NCI-H1930 (cell line): Measurements from ENCODE around the gene CCDC85C.

Experiments used
- DNase-seq, 2 experiments: peaks; one replicate each; lab custom pipeline; 2025; lab: John Stamatoyannopoulos, UW

CCDC85C gene

DNA sequence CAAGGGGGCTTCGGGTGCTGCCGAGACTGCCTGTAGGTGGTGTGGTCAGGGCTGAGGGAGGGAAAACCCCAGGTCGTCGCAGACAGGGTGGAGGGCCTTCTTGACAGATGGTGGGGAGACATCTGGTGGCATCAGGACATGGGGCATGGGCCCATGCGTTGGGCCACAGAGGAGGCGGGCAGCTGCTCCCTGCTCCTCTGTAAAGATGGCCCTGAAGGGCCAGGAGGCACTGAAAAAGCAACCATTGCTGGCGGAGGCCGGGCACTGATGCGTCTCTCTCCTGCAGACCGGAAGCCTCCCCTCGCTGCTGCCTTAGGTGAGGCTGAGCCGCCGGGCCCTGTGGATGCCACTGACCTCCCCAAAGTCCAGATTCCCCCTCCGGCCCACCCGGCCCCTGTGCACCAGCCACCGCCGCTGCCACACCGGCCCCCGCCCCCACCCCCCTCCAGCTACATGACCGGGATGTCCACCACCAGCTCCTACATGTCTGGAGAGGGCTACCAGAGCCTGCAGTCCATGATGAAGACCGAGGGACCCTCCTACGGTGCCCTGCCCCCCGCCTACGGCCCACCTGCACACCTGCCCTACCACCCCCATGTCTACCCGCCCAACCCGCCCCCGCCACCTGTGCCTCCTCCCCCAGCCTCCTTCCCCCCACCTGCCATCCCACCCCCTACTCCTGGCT is 94.0 kb downstream of the CCDC85C start:
- DNase-seq: no peak

DNA sequence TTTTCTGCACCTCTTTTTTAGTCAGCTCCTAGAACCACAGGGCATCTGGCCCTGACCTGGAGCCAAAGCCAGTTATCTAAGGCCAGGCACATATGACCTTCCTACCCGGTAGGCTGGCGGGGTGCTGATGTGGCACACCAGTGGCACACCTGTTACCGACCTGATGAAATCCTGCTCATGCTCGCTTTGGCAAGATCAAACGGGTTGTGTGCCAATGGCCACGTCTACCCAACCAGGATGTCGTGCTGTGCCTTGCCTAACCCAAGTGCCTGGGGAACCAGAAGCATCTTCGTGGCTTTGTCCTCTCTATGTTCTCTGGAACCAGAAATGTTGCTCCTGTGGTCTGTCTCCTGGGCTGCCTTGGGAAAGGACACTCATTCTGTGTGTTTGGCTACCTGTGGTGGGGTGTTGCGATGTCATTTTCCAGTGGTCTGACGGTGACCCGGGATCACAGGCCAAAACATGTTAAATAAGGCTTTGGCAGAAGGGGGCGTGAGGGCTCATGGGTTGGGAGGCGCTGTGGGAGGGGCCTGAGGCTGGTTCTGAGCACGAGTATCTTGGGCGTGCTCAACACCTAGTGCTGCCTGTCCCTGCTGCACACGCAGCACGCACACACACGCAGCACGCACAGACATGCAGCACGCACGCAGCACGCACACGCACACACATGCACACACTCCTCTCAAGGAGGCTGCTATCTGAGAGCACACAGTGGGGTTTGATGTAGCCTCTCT is 94.9 kb downstream of the CCDC85C start:
- DNase-seq: no peak

DNA sequence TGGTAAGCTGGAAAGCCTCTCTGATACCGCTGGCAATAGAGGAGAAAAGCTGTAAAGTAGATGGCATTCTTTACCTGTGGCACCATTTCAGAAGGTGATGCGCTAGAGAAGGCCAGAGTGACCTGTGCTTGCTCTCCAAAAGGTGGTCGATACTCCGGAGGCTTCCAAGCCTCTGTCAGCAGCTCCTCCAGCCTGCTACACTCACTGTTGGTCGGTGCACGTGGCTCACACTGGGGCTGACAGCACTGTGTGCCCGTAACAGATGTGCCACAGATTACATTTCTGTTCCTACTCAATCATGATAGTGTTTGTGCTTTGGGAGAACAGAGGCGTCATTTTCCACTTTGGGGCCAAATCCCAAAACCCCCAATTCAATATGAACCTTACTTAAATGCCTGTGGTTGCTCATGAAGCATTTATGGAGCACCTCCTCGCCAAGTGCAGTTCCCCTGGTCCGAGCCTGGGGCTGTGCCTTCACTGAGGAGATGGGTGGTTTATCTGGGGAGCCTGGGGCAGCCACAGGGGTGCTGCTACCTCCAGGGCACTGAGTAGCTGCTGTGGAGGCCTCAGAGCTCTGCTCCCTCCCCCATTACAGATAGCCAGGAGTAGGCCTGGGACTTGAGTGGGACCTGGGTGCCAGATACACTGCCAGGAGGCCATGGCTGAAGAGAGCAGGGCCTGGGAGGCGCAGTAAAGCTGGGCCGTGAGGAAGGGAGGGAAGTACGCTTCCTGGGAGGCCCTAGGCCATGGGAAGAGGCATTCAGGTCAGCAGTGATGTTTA is 96.0 kb downstream of the CCDC85C start:
- no peak for DNase-seq

DNA sequence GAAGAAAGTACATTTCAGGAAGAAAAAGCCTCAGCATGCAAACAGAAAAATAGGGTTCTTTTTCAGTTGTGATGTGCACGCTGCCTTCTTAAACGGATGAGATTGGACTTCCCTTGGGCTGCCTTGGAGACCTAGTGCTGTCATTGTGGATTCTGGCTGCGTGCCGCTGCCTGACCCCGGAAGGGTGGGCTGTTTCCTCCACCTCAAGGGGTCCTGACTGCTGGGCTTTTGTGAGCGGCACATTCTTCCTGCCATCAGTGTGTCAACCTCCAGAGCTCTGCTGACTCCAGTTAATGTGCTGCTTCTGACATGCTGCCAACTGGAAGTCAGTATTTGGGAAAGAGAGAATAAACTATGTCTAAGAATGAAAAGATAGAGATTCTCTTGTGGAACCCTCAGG is 97.7 kb downstream of the CCDC85C start:
- DNase-seq: no peak

DNA sequence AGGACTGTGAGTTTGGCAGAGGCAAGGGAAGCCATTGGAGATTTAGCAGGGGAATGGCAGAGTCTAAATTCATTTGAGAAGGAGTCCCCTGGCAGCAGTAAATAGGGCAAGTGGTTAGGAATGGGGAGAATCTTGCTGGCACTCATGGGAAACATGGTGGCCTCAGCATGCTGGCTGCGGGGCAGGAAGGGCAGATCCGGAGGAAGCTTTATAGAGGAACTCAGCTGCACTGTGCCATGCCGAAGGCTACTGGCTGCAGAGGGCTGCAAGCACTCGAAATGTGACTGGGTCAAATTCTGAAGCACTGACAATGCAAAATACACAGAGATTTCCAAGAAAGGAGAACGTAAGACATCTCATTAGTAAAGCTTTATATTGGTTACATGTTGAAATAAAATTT is 98.9 kb downstream of the CCDC85C start:
- no peak for DNase-seq

DNA sequence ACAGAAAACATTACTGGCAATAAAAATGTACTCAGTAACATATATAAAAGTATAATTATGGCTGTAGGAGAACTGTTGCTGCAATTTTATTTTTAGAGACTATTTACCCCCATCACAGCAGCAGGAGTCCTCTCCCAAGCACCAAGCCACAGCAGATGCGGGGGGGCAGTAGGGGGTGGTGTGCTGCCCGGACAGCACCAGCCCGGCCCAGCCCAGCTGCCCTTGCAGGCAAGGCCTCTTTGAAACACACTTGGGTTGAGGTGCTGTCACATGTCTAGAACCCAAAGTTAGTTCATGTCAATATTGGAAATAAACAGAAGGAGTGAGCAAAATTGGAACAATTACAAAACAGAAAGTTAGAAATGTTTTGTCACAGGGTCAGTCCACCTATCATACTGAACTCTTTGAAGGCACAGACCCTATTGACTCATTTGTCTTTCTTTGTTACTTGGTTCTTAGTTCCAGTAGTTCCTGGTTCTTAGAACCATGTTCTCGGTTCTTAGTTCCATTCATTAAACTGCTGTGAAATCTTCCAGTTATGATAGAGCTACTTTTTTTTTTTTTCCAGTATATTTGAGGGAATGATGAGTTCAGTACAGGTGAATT is 100.1 kb downstream of the CCDC85C start:
- no peak for DNase-seq

DNA sequence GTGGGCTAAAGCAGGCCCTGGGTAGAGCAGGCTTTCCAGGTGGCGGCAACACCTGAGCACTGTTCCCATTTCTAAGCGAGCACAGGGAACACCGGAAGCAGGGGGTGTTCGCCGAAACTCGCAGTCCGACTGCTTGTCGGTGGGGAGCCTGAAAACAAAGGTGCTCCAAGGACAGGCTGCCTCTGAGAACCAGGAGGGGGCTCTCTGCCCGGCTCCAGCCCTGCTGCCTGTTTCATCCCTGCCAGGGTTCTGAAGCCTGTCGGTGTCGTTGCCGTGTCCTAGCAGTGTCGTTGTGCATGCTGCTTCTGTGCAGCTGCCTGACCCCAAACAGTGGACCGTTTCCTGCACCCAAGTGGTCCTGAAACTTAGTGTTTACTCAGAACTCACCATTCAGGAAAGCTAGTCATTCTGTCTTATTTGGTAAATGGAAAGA is 101.0 kb downstream of the CCDC85C start:
- DNase-seq: no peak

DNA sequence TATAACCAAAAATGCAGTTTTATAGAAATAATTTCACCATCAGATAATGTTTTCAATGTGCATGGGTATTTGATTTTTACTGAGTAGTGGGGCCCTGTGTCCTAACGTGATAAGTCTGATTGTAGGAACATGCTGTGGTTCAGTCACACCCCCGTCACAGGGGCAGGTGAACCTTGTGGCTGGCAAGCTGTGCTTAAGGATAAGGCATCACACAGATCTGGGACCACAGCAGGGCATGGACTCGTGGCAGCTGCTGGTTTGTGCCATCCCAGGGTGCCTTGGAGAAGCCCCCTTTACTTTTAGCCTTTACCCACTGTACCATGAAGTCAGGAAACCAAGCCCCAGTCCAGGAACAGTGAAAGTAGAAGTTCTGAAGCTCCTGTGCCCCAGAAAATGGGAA is 106.1 kb downstream of the CCDC85C start:
- no peak for DNase-seq

DNA sequence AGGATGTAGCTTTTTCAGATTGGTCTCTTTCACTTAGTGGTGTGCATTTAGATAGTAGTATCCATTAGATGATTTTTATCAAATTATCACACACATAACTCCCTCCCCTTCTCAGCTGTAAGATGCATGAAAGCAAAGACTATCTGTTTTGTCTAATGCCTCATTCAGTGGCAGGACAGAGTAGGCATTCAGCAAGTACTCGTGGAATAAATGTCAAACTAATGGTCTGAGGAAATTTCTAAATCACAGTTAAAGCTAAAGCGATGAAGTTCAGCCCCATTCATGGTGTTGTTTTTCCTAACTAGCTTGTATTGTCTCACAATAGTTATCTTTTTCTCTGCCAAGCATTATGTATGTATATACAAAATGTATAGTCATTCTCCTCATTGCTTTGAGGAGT is 106.7 kb downstream of the CCDC85C start:
- no peak for DNase-seq

DNA sequence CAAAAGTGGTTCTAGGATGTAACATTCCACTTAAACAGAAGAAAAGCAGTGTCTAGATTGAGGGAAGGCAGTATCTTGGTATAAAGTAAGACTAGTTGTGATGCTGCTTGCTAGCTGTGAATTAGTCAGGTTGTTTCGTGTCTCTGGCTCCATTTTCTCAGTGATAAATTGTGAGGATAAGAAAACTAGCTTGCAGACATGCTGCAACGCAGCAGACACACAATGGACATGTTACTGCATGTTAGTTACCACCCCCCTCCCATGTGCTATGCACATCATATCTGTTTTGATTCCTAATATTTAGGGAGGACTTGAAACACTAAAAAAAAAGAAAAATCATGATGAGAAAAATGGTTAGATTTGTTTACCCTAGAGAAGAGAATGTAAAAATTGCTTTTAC is 119.9 kb downstream of the CCDC85C start:
- no peak for DNase-seq

DNA sequence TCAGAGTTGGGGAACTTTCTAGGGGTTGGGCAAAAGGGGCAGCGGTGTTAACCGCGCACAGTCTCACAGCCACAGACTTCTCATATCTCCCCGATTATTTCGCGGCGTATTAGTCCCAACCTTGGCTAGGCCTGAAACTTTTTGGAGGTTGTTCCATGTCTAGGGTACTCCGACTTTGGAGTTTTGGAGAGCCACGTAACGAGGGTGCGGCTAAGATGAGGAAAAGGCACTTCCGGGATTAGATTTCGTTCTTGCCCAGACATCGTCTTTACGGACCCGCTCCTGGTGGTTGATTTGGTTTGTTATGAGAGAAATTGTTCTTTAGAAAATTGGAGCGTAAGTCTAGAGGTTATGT is 122.3 kb downstream of the CCDC85C start:
- DNase-seq: no peak

DNA sequence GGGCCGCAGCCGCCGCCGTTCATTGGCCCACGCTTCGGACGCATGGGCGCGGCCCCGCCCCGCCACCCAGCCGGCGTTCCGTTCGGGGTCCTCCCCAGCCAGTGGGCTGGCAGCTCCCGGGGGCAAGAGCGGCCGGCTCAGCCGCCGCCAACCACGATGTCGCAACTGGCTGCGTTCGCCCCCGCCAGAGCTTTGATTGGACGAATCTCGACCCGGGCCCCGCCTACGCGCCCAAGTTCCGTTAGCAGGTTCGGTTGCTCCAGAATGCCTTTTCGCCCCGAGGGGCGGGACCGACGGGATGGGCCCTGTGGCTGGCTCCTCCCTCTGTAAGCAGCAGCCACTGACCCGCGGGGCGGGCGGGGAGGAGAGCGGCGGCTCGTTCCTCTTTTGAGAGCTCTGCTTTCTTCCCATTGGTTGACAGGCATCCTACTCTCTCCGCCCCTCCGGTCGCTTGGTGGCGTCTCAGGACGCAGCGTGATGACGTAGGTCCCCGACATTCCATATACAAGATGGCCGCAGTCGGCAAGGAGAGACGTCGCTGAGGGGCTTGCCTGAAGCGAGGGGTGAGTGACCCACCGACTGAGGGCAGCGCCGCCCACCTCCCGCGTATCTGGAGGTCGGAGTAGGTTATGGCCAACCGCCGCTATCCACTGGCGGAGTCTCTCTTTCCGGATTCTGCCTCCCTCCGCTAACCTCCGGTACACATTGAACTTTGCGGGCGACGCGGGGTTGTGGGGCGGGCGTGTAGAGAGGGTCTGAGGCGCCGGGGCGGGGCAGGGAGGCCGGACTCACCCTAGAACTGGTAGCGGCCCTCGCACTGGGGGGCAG is 122.9 kb downstream of the CCDC85C start, which contains the start of gene CCNK:
Gene CCNK (plus strand): TSS at position 493 of the 828 bp plus-strand sequence. CDS start 11,269 bp downstream, outside the sequence.
- DNase-seq: peak; percentile 98 to 99

DNA sequence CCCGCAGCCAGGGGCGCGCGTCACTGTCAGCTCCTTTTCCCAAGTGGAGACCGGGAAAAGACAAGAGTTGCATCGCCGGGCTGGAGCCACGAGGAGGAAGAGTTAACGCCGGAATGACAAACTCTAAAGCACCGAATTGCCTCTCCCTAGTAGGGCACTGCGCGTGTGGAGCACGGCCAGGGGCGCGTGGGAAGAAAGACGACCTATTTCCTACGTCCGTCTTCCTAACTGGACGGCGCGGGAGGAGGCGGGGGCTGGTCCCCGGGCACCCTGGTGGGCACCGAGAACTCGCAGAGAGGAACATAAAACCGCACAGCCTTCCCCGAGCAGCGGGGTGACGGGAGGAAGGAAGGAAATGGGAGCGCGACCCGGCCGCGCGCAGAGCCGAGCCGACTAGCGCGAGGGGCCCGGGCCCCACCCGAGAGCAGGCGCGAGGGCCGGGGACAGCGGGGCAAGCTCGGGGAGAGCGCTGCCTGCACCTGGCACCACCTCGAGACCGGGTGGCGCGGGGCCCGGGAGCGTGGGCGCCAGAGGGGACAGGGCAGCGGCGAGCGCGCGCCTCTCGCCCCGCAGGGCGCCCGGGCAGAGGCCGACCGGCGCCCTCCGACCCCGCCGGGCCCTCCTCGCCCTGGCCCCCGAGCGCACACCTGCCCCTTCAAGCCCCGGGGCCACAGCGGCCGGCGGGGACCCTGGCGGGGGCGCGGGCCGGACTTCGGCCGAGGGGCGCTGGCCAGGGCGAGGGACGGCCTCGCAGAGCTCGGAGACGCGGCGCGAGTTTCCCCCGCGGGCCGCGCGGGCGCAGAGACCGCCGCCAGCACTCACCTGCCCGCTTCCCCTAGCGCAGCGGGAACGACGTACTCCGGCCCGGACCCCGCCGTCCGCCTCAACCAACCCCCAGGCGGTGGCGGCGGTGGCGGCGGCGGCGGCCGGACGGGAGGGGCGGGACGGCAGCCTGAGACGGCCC is 123.8 kb downstream of the CCDC85C start, which contains the start of gene SETD3:
Gene SETD3 (minus strand): TSS at position 954 of the 964 bp plus-strand sequence. CDS start 15,054 bp downstream, outside the sequence.
- no peak for DNase-seq

DNA sequence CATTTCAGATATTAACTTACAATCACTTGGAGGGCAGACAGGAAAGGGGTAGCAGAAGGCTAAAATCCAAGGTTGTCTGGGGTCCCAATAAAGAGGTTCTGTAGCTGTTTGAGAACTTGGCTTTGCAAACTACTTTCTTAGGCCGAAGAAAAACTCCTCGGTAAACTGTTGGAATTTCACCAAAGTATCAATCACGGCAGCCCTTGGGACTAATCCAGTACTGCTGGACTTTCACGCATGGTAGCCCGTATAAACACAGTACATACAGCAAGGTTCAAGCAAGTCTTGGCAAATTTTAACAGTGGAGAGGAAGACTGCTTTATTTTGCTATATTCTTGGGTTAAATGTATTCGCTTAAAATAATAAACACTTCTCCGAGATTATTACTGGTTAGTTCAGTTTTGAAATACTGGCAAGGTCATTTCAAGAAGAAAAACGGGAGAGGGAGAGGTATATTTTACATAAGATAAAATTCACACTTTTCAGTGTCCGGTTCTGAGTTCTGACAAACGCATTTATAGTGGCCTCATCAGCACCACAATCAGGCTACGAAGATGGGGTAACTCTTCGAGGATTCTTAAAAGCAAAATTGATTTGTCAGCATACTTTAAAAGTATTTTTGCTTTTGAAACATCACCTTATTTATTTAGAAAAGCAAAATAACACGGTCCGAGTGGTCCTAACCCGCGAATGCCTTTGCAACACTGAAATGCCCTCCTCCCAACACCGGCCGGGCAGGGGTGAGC is 124.7 kb downstream of the CCDC85C start:
- no peak for DNase-seq

DNA sequence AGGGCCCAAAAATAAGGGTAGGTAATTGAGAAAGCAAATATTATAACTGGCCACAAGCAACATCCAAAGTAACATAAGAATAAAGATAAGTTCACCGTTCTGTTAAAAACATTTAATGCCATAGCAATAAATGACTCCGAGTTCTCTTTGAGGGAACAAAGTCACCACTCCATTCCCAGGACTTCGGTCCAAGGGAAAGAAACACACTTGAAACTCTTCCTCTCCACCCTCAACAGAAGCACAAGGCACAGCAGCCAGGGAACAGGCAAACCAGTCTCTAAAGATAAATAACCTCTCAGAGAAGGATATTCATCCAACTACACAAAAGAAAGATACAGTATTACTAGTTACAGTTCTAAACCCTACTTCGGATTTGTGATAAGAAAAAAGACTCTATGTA is 125.9 kb downstream of the CCDC85C start:
- no peak for DNase-seq

DNA sequence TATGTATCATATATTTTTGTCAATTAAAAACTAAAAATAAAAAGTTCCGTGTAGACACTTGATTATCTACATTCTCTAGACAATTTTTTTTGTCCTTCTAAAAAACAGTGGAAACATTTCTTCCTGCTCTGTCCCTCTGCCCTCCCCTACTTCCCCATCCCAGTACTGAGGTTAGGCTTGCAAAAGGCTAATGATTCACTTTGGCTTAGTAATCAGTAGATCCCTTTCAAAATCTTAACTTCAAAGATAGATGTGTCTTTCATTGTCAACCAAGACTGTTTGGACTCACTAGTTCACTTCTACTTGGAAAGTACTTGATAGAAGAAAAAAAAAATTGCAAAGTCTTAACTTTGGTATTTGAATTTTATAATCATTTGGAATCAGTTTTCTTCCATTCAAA is 127.1 kb downstream of the CCDC85C start:
- no peak for DNase-seq

DNA sequence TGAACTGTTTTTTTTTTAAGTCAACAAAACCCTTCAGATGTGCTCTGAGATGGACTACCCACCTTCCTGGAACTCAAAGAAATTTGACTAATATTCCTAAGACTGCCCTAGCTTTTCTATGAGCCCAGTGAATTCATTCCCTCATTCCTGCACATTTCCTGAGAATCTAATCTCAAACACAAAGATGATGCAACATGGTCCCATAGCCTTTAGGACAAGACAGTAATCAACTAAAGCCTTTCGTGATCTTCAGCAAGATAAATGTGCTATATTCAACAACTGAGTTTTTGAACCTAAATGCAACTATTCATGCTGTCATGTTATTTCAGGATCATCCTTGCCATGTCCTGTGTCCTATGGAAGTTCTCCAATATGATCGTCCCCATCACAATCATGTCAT is 128.3 kb downstream of the CCDC85C start:
- no peak for DNase-seq

DNA sequence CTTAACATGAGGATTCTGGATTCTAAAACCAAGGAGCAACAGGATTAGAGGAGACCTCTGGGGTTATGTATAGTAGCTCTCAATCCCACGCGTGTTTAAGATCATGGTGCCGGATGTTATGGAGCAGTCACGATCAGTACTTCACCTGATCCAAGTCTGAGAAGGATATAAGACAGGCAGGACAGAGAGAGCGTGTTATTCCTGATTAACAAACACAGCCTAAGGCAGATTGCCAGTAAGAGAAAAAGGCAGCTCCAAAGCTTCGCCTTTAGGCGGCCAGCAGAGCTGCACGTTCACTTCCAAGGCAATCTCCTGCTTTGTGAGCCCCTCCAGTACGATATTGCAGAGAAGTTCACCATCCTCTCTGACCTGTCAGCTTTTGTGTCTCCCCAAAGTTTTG is 128.8 kb downstream of the CCDC85C start:
- DNase-seq: no peak

DNA sequence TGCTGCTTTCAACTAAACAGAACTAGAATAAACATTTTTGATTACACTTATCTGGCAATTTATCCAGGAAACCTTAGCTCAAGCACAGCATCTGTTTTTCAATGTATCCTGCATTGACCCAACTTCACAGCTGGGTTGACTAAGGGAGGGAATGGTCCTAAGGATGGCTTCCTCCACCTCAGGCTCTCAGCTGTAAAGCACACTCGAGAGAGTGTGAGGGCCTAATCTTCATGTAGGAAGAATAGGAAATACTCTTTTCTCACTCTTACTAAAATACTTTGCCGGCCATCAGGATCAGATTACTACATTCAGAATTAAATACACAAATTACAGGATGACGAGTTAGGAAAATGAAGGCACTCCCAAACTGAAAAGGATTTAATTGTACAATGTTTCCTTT is 130.5 kb downstream of the CCDC85C start:
- no peak for DNase-seq

DNA sequence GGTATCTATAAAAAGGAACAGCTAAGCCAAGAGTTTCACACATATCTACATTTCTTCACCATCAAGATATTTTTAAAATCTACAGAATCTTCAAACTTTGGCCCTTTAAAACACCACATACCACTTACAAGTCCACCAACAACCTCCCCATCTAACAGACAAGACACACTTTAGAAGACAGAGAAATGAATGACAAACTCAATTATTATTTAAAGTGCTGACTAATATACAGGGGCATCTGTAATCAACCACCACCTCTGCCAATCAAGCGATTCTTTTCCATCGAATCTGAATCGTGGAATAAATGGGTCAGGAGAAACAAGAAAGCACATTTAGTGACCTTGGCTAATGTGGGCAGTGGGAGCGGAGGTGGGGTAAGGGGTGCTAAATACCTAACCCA is 131.1 kb downstream of the CCDC85C start:
- no peak for DNase-seq
